Right lobe of liver (tissue), 6 donors: ENCODE results near the gene CKAP5. TPM values are rescaled to one million over a fixed set of nuclear protein-coding genes. Genes with fewer than 3 reads are reported as not detected.

Source experiments
- ATAC-seq, 4 donors: fragments of 200-7000 bp; cut with Tn5 transposase; one replicate each; pipeline ENCODE4 v1.9.1; 2020; ENCODE audit warnings: mild to moderate bottlenecking in 4 of 4, moderate library complexity in 4 of 4
- DNase-seq, 3 donors: peaks; one replicate each; pipeline ENCODE4 v3.0.0-alpha.2; 2020
- H3K27ac ChIP-seq, 3 donors: fragments of 200-600 bp; one replicate each; pipeline ENCODE4 v1.8.0; 2022
- H3K27me3 ChIP-seq, 2 donors: fragments of 200-600 bp; one replicate each; pipeline ENCODE4 v1.8.0; 2022
- H3K36me3 ChIP-seq, 4 donors: fragments of 200-600 bp; sonication (generic) in 1 of 4; one replicate each; pipeline versions ENCODE4 v1.5.1 to v1.8.0; 2017 to 2022; ENCODE audit warnings: control low read depth in 1 of 4
- H3K4me1 ChIP-seq, 4 donors: fragments of 200-600 bp; sonication (generic) in 1 of 4; one replicate each; pipeline versions ENCODE4 v1.5.1 to v1.8.0; 2017 to 2022; ENCODE audit warnings: control low read depth in 1 of 4
- H3K4me3 ChIP-seq, 3 donors: fragments of 200-600 bp; one replicate each; pipeline ENCODE4 v1.8.0; 2022
- H3K9me3 ChIP-seq, 4 donors: fragments of 200-600 bp; sonication (generic) in 1 of 4; one replicate each; pipeline versions ENCODE4 v1.5.1 to v1.8.0; 2017 to 2022; ENCODE audit warnings: control low read depth in 1 of 4
- POLR2A ChIP-seq: fragments of 450-650 bp; IDR thresholded peaks from one replicate; pipeline ENCODE4 v1.6.1; 2017; ENCODE audit warnings: antibody characterized with exemption, mild to moderate bottlenecking
- WGBS: methylation state at CpG from one replicate; pipeline ENCODE4 v1.1.6; 2018; ENCODE audit warnings: low coverage, low lambda C conversion rate; ENCODE audit not compliant: insufficient coverage; ENCODE audit errors: missing lambda C conversion rate; 5-methylcytosine and 5-hydroxymethylcytosine counted together
- intact Hi-C, 2 donors: fragments of 100-400 bp; cut with DNase I; formaldehyde crosslinking; loops; one replicate each; pipeline versions ENCODE4 v1.11.2 to v1.14.1; 2022
- total RNA-seq, 6 experiments: library from RNA; depleted of rRNA in 2 of 6; stranded (reverse); fragments of >200 nt in 2 of 6; fragmentation: NEBNext Ultra II Directional in 3 of 6; extraction: Animal tissue kit (Norgen Biotek cat#: 25700) in 3 of 6; gene quantifications; one replicate each; pipeline versions ENCODE4 v1.1.0 to v1.2.4, GENCODE V29; 2016 to 2023
- TF ChIP-seq, protein P1 (sequence below), 4 donors: fragments of 200-600 bp in 3 of 4; fragments of 450-650 bp in 1 of 4; IDR thresholded peaks; one replicate each; pipeline versions ENCODE4 v1.5.1 to v1.8.0; 2016 to 2022; ENCODE audit warnings: antibody characterized with exemption in 4 of 4, mild to moderate bottlenecking in 2 of 4
- donor health status: DM: no; HTN: yes; CAD: no.
- donor health status: DM: no; HTN: no; CAD: no.
- donor health status: DM: no; HTN: no; CAD: no.
- donor health status: DM: no; HTN: yes; CAD: no.
- donor health status: DM: no; HTN: yes; CAD: no.

CKAP5 gene
- total RNA-seq, 6 experiments from 2014 or later = 12.9 to 30.2 (median 21.2) TPM

DNA sequence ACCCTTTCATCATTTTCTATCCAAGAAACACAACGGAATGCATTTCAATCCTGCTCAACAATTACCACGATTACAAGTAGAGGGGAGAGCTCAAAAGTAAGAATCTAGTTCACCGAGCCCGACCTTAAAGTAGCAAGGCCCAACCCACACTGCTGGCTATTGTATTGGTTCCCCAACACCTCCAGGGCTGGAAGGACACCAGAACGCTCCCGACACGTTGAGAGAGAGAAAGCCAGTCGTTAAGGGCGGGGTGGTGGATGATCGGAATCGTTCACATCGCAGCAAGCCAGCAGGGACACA lies 690 bp downstream of the CKAP5 start:
- Histone ChIP-seq H3K27me3 (no peaks in the 10 kb centered on the region), H3K27ac (peak overlapping the region in 2 of 3 donors; percentile 50 to 71), H3K4me1 (peaks cover 0 to 6% (median 0%) of the 10 kb centered on the region in 4 donors), H3K4me3 (peak overlapping the region; percentile 75 to 91 (median 78)), H3K36me3 (no peaks in the 10 kb centered on the region), H3K9me3 (no peaks in the 10 kb centered on the region)
- WGBS = 0% methylated on average over 12 of the region's 12 CpGs
- intact Hi-C loops = no loop called here
- DNase-seq (no peak), ATAC-seq (no peak)
- TF ChIP-seq, protein P1, sequence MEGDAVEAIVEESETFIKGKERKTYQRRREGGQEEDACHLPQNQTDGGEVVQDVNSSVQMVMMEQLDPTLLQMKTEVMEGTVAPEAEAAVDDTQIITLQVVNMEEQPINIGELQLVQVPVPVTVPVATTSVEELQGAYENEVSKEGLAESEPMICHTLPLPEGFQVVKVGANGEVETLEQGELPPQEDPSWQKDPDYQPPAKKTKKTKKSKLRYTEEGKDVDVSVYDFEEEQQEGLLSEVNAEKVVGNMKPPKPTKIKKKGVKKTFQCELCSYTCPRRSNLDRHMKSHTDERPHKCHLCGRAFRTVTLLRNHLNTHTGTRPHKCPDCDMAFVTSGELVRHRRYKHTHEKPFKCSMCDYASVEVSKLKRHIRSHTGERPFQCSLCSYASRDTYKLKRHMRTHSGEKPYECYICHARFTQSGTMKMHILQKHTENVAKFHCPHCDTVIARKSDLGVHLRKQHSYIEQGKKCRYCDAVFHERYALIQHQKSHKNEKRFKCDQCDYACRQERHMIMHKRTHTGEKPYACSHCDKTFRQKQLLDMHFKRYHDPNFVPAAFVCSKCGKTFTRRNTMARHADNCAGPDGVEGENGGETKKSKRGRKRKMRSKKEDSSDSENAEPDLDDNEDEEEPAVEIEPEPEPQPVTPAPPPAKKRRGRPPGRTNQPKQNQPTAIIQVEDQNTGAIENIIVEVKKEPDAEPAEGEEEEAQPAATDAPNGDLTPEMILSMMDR (IDR thresholded peaks at IDR 0.05) = no peak
- TF ChIP-seq POLR2A = no peak

DNA sequence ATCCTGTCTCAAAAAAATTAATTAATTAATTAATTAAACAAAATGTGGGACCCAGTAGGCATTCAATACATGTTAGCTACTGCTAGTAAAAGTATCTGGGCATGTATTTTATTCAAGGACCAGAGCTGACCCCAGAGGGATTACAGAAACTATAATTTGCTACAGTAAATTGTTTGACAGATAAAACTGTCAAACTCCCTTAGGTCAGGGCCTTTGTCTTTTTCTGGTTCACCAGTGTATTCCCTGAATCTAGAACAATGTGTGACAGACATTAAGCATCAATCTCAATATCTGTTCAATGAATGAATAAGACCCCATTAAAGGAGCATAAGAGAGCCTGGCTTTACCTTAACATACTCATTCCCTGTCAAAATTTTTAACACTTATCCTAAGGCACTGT lies 6.0 kb downstream of the CKAP5 start:
- TF ChIP-seq, protein P1 (IDR thresholded peaks at IDR 0.05) = no peak
- no peak for TF ChIP-seq POLR2A
- Histone ChIP-seq H3K27me3 (no peaks in the 10 kb centered on the region), H3K4me1 (peaks cover 0 to 2% (median 0%) of the 10 kb centered on the region in 4 donors), H3K9me3 (no peaks in the 10 kb centered on the region), H3K36me3 (peaks cover 0 to 1% (median 0%) of the 10 kb centered on the region in 4 donors), H3K27ac (no peak overlapping the region), H3K4me3 (no peak overlapping the region)
- DNase-seq (no peak), ATAC-seq (no peak)
- intact Hi-C loops = no loop called here

DNA sequence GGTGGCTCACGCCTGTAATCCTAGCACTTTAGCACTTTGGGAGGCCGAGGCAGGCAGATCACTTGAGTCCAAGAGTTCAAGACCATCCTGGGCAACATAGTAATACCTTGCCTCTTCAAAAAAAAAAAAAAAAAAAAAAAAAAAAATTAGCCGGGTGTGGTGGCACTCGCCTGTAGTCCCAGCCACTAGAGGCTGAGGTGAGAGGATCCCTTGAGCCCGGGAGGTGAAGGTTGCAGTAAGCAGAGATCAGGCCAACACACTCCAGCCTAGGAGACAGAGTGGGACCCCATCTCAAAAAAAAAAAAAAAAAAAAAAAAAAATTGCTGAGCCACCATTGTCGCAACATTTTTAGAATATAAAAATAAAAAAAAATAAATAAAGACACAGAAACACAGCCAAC lies 7.6 kb downstream of the CKAP5 start:
- 80% methylated on average over 1 of the region's 6 CpGs for WGBS

DNA sequence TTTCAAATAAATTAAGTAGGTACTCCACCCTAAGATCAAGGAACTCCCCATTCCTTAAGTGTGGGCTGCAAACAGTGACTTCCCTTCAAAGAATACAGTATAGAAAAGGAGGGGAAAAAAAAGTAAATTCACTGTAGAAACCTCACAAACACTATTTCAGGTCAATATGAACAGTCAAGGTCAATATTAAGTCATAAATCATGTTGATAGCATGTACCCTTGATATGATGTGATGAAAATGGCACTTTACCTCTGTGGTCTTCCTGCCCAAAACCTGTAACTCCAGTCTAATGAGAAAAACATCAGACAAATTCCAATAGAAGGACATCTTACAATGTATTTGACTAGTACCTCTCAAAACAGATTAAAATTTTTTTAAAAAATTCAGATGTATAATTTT lies 8.2 kb downstream of the CKAP5 start:
- Histone ChIP-seq H3K4me1 (no peaks in the 10 kb centered on the region), H3K9me3 (no peaks in the 10 kb centered on the region), H3K27me3 (no peaks in the 10 kb centered on the region), H3K27ac (no peak overlapping the region), H3K4me3 (no peak overlapping the region), H3K36me3 (peaks cover 0 to 1% (median 0%) of the 10 kb centered on the region in 4 donors)
- intact Hi-C loops = no loop called here
- DNase-seq (no peak), ATAC-seq (no peak)
- TF ChIP-seq, protein P1 (IDR thresholded peaks at IDR 0.05) = no peak
- no peak for TF ChIP-seq POLR2A

More for the DNA sequence above, 7.6 kb downstream of the CKAP5 start:
- TF ChIP-seq, protein P1 (IDR thresholded peaks at IDR 0.05) = no peak
- TF ChIP-seq POLR2A = no peak
- H3K4me3 ChIP-seq = no peak overlapping the region
- H3K9me3 ChIP-seq = no peaks in the 10 kb centered on the region
- no peaks in the 10 kb centered on the region for H3K27me3 ChIP-seq
- H3K4me1 ChIP-seq = no peaks in the 10 kb centered on the region
- intact Hi-C loops = no loop called here
- peaks cover 0 to 1% (median 0%) of the 10 kb centered on the region in 4 donors for H3K36me3 ChIP-seq
- DNase-seq = no peak
- H3K27ac ChIP-seq = no peak overlapping the region
- ATAC-seq = no peak

DNA sequence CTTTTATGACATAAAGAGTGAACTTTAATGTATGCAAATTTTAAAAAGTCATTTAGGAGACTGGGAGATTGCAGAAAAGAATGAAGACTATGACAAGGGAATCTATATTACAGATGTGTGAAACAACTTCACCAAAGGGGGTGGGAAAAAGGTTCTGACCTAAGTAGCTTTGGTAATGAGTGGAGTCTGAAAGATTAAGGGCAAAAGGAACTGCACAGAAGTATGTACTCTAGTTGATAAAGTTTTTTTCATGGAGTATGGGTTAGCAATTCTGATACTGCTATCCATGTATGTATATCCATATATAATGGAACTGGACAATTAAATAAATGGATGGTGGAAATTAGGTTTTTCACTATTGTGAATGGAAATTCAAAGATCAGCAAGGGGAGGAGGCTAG lies 9.2 kb downstream of the CKAP5 start:
- no peaks in the 10 kb centered on the region for H3K27me3 ChIP-seq
- no peaks in the 10 kb centered on the region for H3K9me3 ChIP-seq
- H3K36me3 ChIP-seq = peaks cover 0 to 1% (median 0%) of the 10 kb centered on the region in 4 donors
- intact Hi-C loops = no loop called here
- DNase-seq (no peak), ATAC-seq (no peak)
- no peak for TF ChIP-seq POLR2A
- TF ChIP-seq, protein P1 (IDR thresholded peaks at IDR 0.05) = no peak
- H3K4me3 ChIP-seq = no peak overlapping the region
- H3K27ac ChIP-seq = no peak overlapping the region
- H3K4me1 ChIP-seq = no peaks in the 10 kb centered on the region
